Stimulated activated CD4-positive, alpha-beta T cell treated with anti-CD3 and anti-CD28 coated beads, Interleukin-1b, Interleukin-23, amount 100 ng/mL, for 48 hours (primary cell): ENCODE data around the gene DOK4.
A peak's percentile ranks its signal among the peaks of the same experiment; 100 is the strongest.
"Not testable (repeated sequence)": the region's sequence is repeated elsewhere in the genome, so short reads cannot be mapped to it uniquely, and the experiment has no call there.

Experiments
- DNase-seq: peaks from one replicate; pipeline ENCODE4 v3.0.0-alpha.2; 2020

The DOK4 gene

GRCh38 chr16:57475711-57476339, 10.5 kb downstream of the DOK4 start:
- DNase-seq, result peak; percentile 92

GRCh38 chr16:57474671-57475661, 11.3 kb downstream of the DOK4 start:
- DNase-seq, result no peak

GRCh38 chr16:57473906-57474305, 12.4 kb downstream of the DOK4 start:
- DNase-seq, result no peak

GRCh38 chr16:57473176-57473840, 13.0 kb downstream of the DOK4 start:
- DNase-seq, result no peak

GRCh38 chr16:57472665-57473060, 13.6 kb downstream of the DOK4 start:
- no peak for DNase-seq

- DNase-seq, result no peak
Observed at GRCh38 chr16:57471852-57472664, 14.2 kb downstream of the DOK4 start.

GRCh38 chr16:57471209-57471608, 15.1 kb downstream of the DOK4 start:
- no peak for DNase-seq

GRCh38 chr16:57470711-57471110, 15.6 kb downstream of the DOK4 start:
- no peak for DNase-seq

GRCh38 chr16:57469917-57470470, 16.3 kb downstream of the DOK4 start:
- DNase-seq, result no peak

- DNase-seq, result no peak
Observed at GRCh38 chr16:57469046-57469445, 17.2 kb downstream of the DOK4 start.

GRCh38 chr16:57468346-57468745, 17.9 kb downstream of the DOK4 start:
- no peak for DNase-seq

GRCh38 chr16:57464523-57464922, 21.8 kb downstream of the DOK4 start:
- no peak for DNase-seq

- no peak for DNase-seq
Observed at GRCh38 chr16:57462978-57463362, 23.3 kb downstream of the DOK4 start.

- DNase-seq, result peak; percentile 91
Observed at GRCh38 chr16:57462209-57462977, 23.9 kb downstream of the DOK4 start, which contains the start of gene POLR2C. POLR2C (plus strand) TSS chr16:57462679; CDS start chr16:57462725, 46 bp downstream.

GRCh38 chr16:57452021-57452420, 34.3 kb downstream of the DOK4 start:
- no peak for DNase-seq

- DNase-seq, result peak; percentile 93
Observed at GRCh38 chr16:57447186-57447962, 38.9 kb downstream of the DOK4 start, which contains the start of the genes CIAPIN1 and COQ9. CIAPIN1 (minus strand) TSS chr16:57447385; CDS start chr16:57440928, 6,457 bp downstream. COQ9 (plus strand) TSS chr16:57447479; CDS start chr16:57447506, 27 bp downstream.

GRCh38 chr16:57446531-57447185, 39.6 kb downstream of the DOK4 start:
- peak; percentile 18 for DNase-seq

- DNase-seq, result no peak
Observed at GRCh38 chr16:57445510-57445909, 40.8 kb downstream of the DOK4 start.

- no peak for DNase-seq
Observed at GRCh38 chr16:57444711-57445110, 41.6 kb downstream of the DOK4 start.

GRCh38 chr16:57440551-57440950, 45.7 kb downstream of the DOK4 start:
- DNase-seq, result not testable (repeated sequence)
